ENCODE data around the gene HIGD1A. TPM values are rescaled to one million over a fixed set of nuclear protein-coding genes. Genes with fewer than 3 reads are reported as not detected.

The HIGD1A gene
- total RNA-seq, 4 donors from 2014 or later = 123 to 156 (median 139) TPM

DNA sequence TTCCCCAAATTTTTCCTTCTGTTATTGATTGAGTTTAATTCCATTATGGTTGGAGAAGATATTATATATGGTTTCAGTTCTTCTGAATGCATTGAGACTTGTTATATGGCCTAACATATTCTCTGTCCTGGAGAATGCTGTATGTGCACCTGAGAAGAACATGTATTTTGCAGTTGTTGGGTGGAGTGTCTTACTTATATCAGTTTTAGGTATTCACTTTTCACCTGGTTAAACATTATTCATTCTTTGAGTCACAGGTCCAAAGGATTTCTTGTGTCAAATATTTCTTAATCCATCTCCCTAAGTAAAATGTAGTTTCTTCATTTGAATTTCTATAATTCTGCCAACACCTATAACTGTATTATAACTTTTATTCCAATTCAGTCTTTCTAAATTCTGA, 22.7 kb upstream of the HIGD1A start:
- in situ Hi-C loops (cut with MboI; ENCODE audit: low sequenced_read_pairs in 4 of 4) (no loop called here), intact Hi-C loops (cut with DNase I; ENCODE audit: low total_unique reads) (no loop called here)
- TF ChIP-seq, protein P1, sequence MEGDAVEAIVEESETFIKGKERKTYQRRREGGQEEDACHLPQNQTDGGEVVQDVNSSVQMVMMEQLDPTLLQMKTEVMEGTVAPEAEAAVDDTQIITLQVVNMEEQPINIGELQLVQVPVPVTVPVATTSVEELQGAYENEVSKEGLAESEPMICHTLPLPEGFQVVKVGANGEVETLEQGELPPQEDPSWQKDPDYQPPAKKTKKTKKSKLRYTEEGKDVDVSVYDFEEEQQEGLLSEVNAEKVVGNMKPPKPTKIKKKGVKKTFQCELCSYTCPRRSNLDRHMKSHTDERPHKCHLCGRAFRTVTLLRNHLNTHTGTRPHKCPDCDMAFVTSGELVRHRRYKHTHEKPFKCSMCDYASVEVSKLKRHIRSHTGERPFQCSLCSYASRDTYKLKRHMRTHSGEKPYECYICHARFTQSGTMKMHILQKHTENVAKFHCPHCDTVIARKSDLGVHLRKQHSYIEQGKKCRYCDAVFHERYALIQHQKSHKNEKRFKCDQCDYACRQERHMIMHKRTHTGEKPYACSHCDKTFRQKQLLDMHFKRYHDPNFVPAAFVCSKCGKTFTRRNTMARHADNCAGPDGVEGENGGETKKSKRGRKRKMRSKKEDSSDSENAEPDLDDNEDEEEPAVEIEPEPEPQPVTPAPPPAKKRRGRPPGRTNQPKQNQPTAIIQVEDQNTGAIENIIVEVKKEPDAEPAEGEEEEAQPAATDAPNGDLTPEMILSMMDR (IDR thresholded peaks at IDR 0.05 in 4 of 5, conservative IDR thresholded peaks at IDR 0.05 in 1 of 5) = no peak
- no peak for TF ChIP-seq POLR2A (IDR thresholded peaks at IDR 0.05)
- DNase-seq = no peak
- Histone ChIP-seq H3K4me1 (no peaks in the 10 kb centered on the region), H3K9me3 (no peaks in the 10 kb centered on the region), H3K27me3 (no peaks in the 10 kb centered on the region), H3K36me3 (no peaks in the 10 kb centered on the region), H3K4me3 (no peak overlapping the region), H3K27ac (no peak overlapping the region)
- no peak for ATAC-seq

DNA sequence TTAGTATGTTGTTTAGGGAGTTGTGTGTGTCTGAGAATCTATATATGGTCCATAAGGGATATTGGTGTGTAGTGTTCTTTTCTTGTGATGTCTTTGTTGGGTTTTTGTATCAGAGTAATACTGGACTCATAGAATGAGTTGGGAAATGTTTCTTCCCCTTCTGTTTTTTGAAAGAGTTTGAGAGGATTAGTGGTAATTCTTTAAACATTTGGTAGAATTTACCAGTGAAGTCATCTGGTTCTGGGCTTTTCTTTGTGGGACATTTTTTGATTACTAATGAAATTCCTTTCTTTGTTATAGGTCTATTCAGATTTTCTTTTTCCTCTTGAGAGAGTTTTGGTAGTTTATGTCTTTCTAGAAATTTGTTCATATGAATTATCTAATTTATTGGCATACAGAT, 21.9 kb upstream of the HIGD1A start:
- no peak overlapping the region for H3K4me3 ChIP-seq
- H3K4me1 ChIP-seq = no peaks in the 10 kb centered on the region
- no peaks in the 10 kb centered on the region for H3K27me3 ChIP-seq
- no peaks in the 10 kb centered on the region for H3K36me3 ChIP-seq
- H3K27ac ChIP-seq = no peak overlapping the region
- DNase-seq = no peak
- intact Hi-C loops (cut with DNase I; ENCODE audit: low total_unique reads) = no loop called here
- no peaks in the 10 kb centered on the region for H3K9me3 ChIP-seq
- in situ Hi-C loops (cut with MboI; ENCODE audit: low sequenced_read_pairs in 4 of 4) = no loop called here
- TF ChIP-seq, protein P1 (IDR thresholded peaks at IDR 0.05 in 4 of 5, conservative IDR thresholded peaks at IDR 0.05 in 1 of 5) = no peak
- no peak for TF ChIP-seq POLR2A (IDR thresholded peaks at IDR 0.05)
- no peak for ATAC-seq

DNA sequence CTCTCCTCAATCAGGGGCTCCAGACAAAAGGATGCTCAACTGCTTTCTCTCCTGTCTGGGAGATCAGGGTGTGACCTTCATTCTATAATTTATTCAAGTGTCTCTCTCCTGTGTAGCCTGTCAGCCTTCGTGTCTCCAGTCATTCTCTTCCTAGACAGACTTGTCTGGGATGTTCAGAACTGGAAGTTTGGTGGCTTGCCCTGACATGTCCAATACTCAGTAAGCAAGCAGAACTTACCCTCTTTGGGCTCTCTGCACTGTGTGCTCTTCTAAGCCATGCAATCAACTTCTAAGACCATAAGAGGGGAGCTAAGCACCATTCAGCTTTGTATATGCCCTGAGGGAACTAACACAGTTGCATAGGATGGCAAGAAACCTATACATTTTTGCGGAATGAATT, 19.1 kb upstream of the HIGD1A start:
- H3K4me3 ChIP-seq = no peak overlapping the region
- H3K27me3 ChIP-seq = no peaks in the 10 kb centered on the region
- no peak overlapping the region for H3K27ac ChIP-seq
- no peak for DNase-seq
- in situ Hi-C loops (cut with MboI; ENCODE audit: low sequenced_read_pairs in 4 of 4) = no loop called here
- no peaks in the 10 kb centered on the region for H3K4me1 ChIP-seq
- TF ChIP-seq, protein P1 (IDR thresholded peaks at IDR 0.05 in 4 of 5, conservative IDR thresholded peaks at IDR 0.05 in 1 of 5) = no peak
- no peak for TF ChIP-seq POLR2A (IDR thresholded peaks at IDR 0.05)
- intact Hi-C loops (cut with DNase I; ENCODE audit: low total_unique reads) = no loop called here
- ATAC-seq = no peak
- no peaks in the 10 kb centered on the region for H3K9me3 ChIP-seq
- H3K36me3 ChIP-seq = no peaks in the 10 kb centered on the region

DNA sequence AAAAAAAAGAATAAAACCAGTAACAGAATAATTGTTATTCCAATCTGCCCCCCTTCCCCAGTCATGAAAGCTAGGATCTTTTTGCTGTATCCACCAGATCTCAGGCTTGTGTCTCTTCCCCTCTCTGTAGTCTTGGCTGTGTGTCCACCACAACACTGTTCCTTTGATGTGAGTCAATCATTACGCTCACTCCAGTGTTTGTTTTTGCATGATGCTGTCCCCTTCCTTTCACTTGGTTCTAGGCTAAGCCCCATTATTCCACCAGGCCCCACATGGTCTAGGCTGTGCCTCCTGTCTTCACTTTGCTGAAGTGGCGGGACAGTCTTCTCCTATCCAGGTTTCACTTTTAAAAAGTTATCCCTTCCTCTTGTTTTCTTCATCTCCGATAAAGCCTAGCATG, 18.5 kb upstream of the HIGD1A start:
- in situ Hi-C loops (cut with MboI; ENCODE audit: low sequenced_read_pairs in 4 of 4) = no loop called here

DNA sequence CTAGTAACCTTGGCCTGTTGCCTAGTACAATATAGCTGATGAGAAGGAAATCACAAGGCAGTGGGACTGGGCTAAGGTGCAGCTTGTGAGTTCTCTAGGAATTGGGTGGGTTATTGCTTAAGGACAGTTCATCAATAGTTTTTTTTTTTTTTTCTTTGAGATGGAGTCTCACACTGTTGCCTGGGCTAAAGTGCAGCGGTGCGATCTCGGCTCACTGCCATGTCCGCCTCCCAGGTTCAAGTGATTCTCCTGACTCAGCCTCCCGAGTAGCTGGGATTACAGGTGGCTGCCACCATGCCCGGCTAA, 16.4 kb upstream of the HIGD1A start:
- Histone ChIP-seq H3K4me3 (no peak overlapping the region), H3K27me3 (no peaks in the 10 kb centered on the region), H3K4me1 (no peaks in the 10 kb centered on the region), H3K36me3 (no peaks in the 10 kb centered on the region), H3K9me3 (no peaks in the 10 kb centered on the region), H3K27ac (no peak overlapping the region)
- intact Hi-C loops (cut with DNase I; ENCODE audit: low total_unique reads) = no loop called here
- ATAC-seq (no peak), DNase-seq (no peak)
- in situ Hi-C loops (cut with MboI; ENCODE audit: low sequenced_read_pairs in 4 of 4) = no loop called here
- TF ChIP-seq, protein P1 (IDR thresholded peaks at IDR 0.05 in 4 of 5, conservative IDR thresholded peaks at IDR 0.05 in 1 of 5) = no peak
- TF ChIP-seq POLR2A (IDR thresholded peaks at IDR 0.05) = no peak

More for the DNA sequence above, 18.5 kb upstream of the HIGD1A start:
- TF ChIP-seq POLR2A (IDR thresholded peaks at IDR 0.05) = no peak
- TF ChIP-seq, protein P1 (IDR thresholded peaks at IDR 0.05 in 4 of 5, conservative IDR thresholded peaks at IDR 0.05 in 1 of 5) = no peak
- Histone ChIP-seq H3K4me1 (no peaks in the 10 kb centered on the region), H3K27me3 (no peaks in the 10 kb centered on the region), H3K36me3 (no peaks in the 10 kb centered on the region), H3K27ac (no peak overlapping the region), H3K9me3 (no peaks in the 10 kb centered on the region), H3K4me3 (no peak overlapping the region)
- intact Hi-C loops (cut with DNase I; ENCODE audit: low total_unique reads) = no loop called here
- no peak for ATAC-seq
- no peak for DNase-seq

Measured in gastrocnemius medialis (tissue), 4 donors.